ENCODE results near the gene CSMD2.

GRCh38 chr1:34192621-34193020, 27.6 kb upstream of the CSMD2 start:
- TF ChIP-seq CTCF (IDR thresholded peaks at IDR 0.05; ENCODE audit: low read length): no peak
- TF ChIP-seq EZH2 (optimal IDR thresholded peaks at IDR 0.05; ENCODE audit: low read depth, low read length): no peak

Data from MM.1S (cell line).